K562 (cell line): ENCODE results near the gene METTL15. TPM values are rescaled to one million over a fixed set of nuclear protein-coding genes. Genes with fewer than 3 reads are reported as not detected.
A peak's percentile ranks its signal among the peaks of the same experiment; 100 is the strongest.

Experiments
- BMI1 ChIP-seq: fragments of 150-350 bp; IDR thresholded peaks from 2 replicates; pipeline ENCODE4 v1.6.1; 2014; ENCODE audit warnings: low read length
- KHSRP ChIP-seq: fragments of 450-650 bp; IDR thresholded peaks from 2 replicates; pipeline ENCODE4 v1.6.1; 2017
- KLF1 ChIP-seq: fragments of 450-650 bp; IDR thresholded peaks from 2 replicates; pipeline ENCODE4 v1.6.1; 2016; ENCODE audit warnings: missing genetic modification characterization, missing compliant biosample characterization
- KLF16 ChIP-seq: IDR thresholded peaks from 2 replicates; pipeline ENCODE4 v1.6.1; 2016; ENCODE audit warnings: antibody characterized with exemption
- NONO ChIP-seq, 2 experiments: fragments of 200-400 bp in 1 of 2; fragments of 450-650 bp in 1 of 2; formaldehyde crosslinking in 1 of 2; IDR thresholded peaks; 2 replicates each; pipeline ENCODE4 v1.6.1; 2017; ENCODE audit warnings: low read depth in 2 of 2, mild to moderate bottlenecking in 2 of 2, moderate library complexity in 2 of 2, low read length in 1 of 2
- PHB ChIP-seq: fragments of 250-450 bp; sonication (Bioruptor Pico); IDR thresholded peaks from 2 replicates; pipeline ENCODE4 v1.5.0; 2021
- REST ChIP-seq, 2 experiments: fragments of 450-650 bp; formaldehyde crosslinking in 1 of 2; IDR thresholded peaks; 2 replicates each; pipeline versions ENCODE4 v1.4.0 to v1.6.1; 2014 to 2020; ENCODE audit warnings: mild to moderate bottlenecking in 2 of 2, borderline replicate concordance in 1 of 2, low read depth in 1 of 2
- ZNF263 ChIP-seq: sonication (generic); formaldehyde crosslinking; IDR thresholded peaks from 2 replicates; pipeline ENCODE4 v1.8.0; 2022; ENCODE audit warnings: mild to moderate bottlenecking, missing genetic modification reagents, borderline replicate concordance
- ZNF512 ChIP-seq: IDR thresholded peaks from 2 replicates; pipeline ENCODE4 v1.6.1; 2016; ENCODE audit warnings: missing genetic modification characterization, missing compliant biosample characterization
- polyA plus RNA-seq, 8 experiments: library from polyadenylated mRNA; depleted of rRNA in 4 of 8; stranded (reverse) in 5 of 8; unstranded in 3 of 8; fragments of >200 nt; fragmentation: Nextera tagmentation in 2 of 8; fragmentation: Illumina TruSeq in 1 of 8; extraction: Ambion mirVana in 2 of 8; extraction: Trizol in 1 of 8; gene quantifications; 2 replicates each; pipeline versions ENCODE4 v1.2.1 to v1.2.3, GENCODE V29; 2011 to 2014; ENCODE audit warnings: inconsistent platforms in 1 of 8, missing spikeins in 1 of 8
- total RNA-seq, 7 experiments: library from RNA; depleted of rRNA in 6 of 7; stranded (reverse); fragments of >200 nt in 6 of 7; fragmentation: Illumina TruSeq in 2 of 7; extraction: Trizol in 2 of 7; gene quantifications; 2 replicates each; pipeline versions ENCODE4 v1.2.1 to v1.2.3, GENCODE V29; 2011 to 2021; ENCODE audit warnings: low replicate concordance in 1 of 7

METTL15 gene
- total and polyA plus RNA-seq, 9 of the 15 experiments (the other 6 are each of a cell fraction or from before 2014, with no cell fraction given): 10.7 to 21.7 (median 15.9) TPM

GRCh38 chr11:28107750-28108618, at the start of gene METTL15, which contains the start of gene KIF18A (continued):
- TF ChIP-seq ZNF512 (no peak), KLF16 (no peak), PHB (CRISPR knock-in tag) (no peak), REST (IDR thresholded peaks at IDR 0.05; ENCODE audit: borderline replicate concordance) (no peak), REST (CRISPR knock-in tag; IDR thresholded peaks at IDR 0.05; ENCODE audit: low read depth) (no peak), KHSRP (no peak), ZNF263 (CRISPR knock-in tag) (no peak), BMI1 (peak; percentile 89), NONO (IDR thresholded peaks at IDR 0.05; ENCODE audit: low read depth in 2 of 2, low read length in 1 of 2) (no peak), KLF1 (tag) (no peak)
